ENCODE results near the gene WFDC5.

DNA sequence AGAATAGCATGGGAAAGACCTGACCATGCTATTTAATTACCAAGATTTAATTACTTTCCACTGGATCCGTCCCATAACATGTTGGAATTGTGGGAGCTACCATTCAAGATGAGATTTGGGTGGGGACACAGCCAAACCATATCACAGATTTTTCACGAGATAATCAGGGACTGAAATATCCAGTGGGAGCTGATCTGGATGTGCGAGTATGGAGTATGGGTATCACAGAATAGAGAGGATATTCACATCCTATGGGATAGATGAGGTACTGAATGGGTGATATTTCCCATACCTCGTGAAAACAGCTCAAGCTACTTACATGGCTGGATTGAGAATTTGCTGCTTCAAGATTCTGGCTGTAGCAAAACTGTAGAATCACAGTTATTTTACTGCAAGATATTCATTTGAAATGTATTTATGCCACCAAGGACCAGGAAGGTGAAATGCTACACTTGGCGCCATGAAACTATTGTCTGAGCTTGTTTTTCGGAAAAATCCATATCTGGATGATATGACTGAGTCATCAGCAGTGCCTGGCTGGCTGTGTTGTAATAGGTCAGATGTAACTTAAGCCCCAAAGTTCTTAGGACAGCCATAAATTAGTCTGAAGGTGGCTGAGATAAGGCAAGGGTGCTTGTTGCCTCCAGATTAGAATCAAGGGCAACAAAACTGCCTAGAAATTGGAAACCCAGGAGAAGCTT lies 43.9 kb downstream of the WFDC5 start:
- TF ChIP-seq, protein P1, sequence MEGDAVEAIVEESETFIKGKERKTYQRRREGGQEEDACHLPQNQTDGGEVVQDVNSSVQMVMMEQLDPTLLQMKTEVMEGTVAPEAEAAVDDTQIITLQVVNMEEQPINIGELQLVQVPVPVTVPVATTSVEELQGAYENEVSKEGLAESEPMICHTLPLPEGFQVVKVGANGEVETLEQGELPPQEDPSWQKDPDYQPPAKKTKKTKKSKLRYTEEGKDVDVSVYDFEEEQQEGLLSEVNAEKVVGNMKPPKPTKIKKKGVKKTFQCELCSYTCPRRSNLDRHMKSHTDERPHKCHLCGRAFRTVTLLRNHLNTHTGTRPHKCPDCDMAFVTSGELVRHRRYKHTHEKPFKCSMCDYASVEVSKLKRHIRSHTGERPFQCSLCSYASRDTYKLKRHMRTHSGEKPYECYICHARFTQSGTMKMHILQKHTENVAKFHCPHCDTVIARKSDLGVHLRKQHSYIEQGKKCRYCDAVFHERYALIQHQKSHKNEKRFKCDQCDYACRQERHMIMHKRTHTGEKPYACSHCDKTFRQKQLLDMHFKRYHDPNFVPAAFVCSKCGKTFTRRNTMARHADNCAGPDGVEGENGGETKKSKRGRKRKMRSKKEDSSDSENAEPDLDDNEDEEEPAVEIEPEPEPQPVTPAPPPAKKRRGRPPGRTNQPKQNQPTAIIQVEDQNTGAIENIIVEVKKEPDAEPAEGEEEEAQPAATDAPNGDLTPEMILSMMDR (IDR thresholded peaks at IDR 0.05; ENCODE audit: low read depth, low read length, poor library complexity, severe bottlenecking) = no peak
- TF ChIP-seq EZH2phosphoT487 (IDR thresholded peaks at IDR 0.05; ENCODE audit: borderline replicate concordance, low read length) = no peak

All from DOHH2 (cell line).